ENCODE measurements around the gene MRAP.

- no peak for TF ChIP-seq CTCF (IDR thresholded peaks at IDR 0.05)
- no peak for TF ChIP-seq POLR2A (IDR thresholded peaks at IDR 0.05)
Observed at GRCh38 chr21:32311621-32312020, 13.0 kb downstream of the MRAP start.
